ENCODE measurements around the gene ATP6V0A1.

DNA sequence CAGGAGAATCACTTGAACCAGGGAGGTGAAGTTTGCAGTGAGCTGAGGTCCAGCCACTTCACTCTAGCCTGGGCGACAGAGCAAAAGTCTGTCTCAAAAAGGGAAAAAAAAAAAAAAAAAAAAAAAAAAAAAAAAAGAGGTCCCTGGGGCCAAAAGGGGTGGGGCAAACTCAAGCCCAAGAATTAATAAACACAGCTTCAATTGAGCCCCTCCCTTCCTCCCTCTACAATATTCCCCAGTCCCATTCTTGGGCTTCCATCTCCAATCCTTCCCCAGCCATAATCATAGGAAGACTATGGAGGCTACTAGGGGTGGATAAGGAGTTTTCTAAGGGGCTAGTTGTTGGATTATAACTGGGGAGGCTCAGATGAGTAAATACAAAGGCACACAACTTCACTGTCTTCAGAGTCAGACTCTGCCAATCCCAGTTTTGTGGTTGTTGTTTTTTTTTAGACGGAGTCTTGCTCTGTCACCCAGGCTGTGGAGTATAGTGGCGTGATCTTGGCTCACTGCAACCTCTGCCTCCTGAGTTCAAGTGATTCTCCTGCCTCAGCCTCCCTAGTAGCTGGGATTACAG is 45.1 kb upstream of the ATP6V0A1 start:
- TF ChIP-seq, protein P1, sequence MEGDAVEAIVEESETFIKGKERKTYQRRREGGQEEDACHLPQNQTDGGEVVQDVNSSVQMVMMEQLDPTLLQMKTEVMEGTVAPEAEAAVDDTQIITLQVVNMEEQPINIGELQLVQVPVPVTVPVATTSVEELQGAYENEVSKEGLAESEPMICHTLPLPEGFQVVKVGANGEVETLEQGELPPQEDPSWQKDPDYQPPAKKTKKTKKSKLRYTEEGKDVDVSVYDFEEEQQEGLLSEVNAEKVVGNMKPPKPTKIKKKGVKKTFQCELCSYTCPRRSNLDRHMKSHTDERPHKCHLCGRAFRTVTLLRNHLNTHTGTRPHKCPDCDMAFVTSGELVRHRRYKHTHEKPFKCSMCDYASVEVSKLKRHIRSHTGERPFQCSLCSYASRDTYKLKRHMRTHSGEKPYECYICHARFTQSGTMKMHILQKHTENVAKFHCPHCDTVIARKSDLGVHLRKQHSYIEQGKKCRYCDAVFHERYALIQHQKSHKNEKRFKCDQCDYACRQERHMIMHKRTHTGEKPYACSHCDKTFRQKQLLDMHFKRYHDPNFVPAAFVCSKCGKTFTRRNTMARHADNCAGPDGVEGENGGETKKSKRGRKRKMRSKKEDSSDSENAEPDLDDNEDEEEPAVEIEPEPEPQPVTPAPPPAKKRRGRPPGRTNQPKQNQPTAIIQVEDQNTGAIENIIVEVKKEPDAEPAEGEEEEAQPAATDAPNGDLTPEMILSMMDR (conservative IDR thresholded peaks at IDR 0.05; ENCODE audit: low read depth, low read length): no peak
- TF ChIP-seq POLR2A (IDR thresholded peaks at IDR 0.05; ENCODE audit: low read depth, low read length) (no peak), SMC3 (IDR thresholded peaks at IDR 0.05; ENCODE audit: low read depth, low read length) (no peak)
- TF ChIP-seq, protein P2, sequence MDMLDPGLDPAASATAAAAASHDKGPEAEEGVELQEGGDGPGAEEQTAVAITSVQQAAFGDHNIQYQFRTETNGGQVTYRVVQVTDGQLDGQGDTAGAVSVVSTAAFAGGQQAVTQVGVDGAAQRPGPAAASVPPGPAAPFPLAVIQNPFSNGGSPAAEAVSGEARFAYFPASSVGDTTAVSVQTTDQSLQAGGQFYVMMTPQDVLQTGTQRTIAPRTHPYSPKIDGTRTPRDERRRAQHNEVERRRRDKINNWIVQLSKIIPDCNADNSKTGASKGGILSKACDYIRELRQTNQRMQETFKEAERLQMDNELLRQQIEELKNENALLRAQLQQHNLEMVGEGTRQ (IDR thresholded peaks at IDR 0.05; ENCODE audit: low read depth, low read length): no peak

Data from IMR-90 (cell line).